HG03060 (cell line): ENCODE measurements around the gene PRR4.

ENCODE experiments used
- ATAC-seq: cut with Tn5 transposase; IDR thresholded peaks from one replicate; pipeline ENCODE4 v1.9.1; 2021; ENCODE audit warnings: low read depth, moderate number of reproducible peaks; ENCODE audit not compliant: unreplicated experiment

Gene PRR4

DNA sequence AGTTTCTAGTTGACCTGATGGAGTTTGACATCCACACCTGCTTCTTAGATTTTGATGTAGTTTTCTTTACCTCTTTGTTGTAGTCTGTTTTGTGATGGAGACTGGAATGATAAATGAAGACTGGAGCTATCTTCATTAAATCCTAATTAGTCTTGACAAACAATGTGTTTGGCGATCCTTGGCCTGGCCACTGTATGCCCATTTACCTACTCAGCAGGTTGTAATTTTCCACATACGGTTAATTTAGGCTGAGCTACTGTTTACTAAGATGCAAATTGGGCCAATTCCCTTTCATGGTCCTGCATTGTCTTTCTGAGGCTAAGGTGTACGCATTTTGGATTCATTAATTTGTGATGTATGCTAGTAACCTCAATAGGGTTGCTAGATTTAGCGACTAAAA, 46.7 kb downstream of the PRR4 start, which contains the start of gene TAS2R7:
Gene TAS2R7 (minus strand): TSS at position 41 of the 400 bp plus-strand sequence. CDS start 57 bp downstream, outside the sequence.
- ATAC-seq, result no peak

DNA sequence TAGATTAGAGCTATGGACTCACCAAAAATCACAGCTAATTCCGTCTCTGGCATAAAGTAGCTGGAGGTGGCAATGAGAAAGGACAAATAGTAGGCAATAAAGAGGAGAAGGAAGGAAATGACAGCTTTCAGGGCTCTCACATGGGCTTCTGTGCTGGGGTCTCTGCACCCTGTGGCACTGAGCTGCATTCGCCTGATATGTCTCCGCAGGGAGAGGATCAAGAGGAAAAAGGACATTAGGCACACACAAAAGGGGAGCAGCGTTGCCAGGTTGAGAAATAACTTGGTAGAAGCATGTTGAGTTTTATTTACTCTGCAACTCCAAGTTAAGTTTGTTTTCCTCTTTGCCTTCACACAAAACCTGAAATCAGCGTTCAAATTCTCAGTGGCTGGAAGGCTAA, 47.5 kb downstream of the PRR4 start:
- no peak for ATAC-seq
